Measurements from ENCODE around the gene CAMKMT.

DNA sequence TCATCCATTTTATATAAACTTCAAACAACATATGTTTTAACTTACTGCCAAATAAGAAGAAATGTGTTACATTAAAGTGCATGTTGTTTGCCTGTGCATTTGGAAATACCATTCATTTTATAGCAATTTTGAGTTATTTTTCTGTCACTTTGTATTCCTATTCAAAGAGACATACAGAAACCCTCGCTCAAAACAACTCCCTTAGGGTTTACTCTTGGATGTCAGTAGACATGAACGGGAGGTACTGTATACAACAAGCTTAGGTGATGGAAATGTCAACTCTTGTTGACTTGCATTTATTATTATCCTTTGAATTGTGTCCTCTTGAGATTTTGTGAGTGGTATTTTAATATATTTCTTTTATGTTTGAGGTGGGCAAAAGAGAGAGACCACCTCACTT is 132.3 kb downstream of the CAMKMT start:
- TF ChIP-seq POLR2AphosphoS5 (IDR thresholded peaks at IDR 0.05), result no peak
- TF ChIP-seq, protein P1, sequence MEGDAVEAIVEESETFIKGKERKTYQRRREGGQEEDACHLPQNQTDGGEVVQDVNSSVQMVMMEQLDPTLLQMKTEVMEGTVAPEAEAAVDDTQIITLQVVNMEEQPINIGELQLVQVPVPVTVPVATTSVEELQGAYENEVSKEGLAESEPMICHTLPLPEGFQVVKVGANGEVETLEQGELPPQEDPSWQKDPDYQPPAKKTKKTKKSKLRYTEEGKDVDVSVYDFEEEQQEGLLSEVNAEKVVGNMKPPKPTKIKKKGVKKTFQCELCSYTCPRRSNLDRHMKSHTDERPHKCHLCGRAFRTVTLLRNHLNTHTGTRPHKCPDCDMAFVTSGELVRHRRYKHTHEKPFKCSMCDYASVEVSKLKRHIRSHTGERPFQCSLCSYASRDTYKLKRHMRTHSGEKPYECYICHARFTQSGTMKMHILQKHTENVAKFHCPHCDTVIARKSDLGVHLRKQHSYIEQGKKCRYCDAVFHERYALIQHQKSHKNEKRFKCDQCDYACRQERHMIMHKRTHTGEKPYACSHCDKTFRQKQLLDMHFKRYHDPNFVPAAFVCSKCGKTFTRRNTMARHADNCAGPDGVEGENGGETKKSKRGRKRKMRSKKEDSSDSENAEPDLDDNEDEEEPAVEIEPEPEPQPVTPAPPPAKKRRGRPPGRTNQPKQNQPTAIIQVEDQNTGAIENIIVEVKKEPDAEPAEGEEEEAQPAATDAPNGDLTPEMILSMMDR (IDR thresholded peaks at IDR 0.05), result no peak
